Left renal cortex interstitium (tissue), 4 donors: Measurements from ENCODE around the gene SMYD3. TPM values are rescaled to one million over a fixed set of nuclear protein-coding genes. Genes with fewer than 3 reads are reported as not detected.

ENCODE experiments used
- DNase-seq, 4 donors: peaks; one replicate each; pipeline ENCODE4 v3.0.0-alpha.2; 2013; ENCODE audit warnings: low read depth in 4 of 4, low spot score in 2 of 4, missing footprints in 1 of 4
- polyA plus RNA-seq, 4 donors: library from polyadenylated mRNA; unstranded; fragments of 120-200 nt; gene quantifications; one replicate each; pipeline ENCODE4 v1.2.1, GENCODE V29; 2013; ENCODE audit not compliant: insufficient read length in 4 of 4

SMYD3 gene
- polyA plus RNA-seq, 4 donors = 23.8 to 31.7 (median 27.7) TPM

DNA sequence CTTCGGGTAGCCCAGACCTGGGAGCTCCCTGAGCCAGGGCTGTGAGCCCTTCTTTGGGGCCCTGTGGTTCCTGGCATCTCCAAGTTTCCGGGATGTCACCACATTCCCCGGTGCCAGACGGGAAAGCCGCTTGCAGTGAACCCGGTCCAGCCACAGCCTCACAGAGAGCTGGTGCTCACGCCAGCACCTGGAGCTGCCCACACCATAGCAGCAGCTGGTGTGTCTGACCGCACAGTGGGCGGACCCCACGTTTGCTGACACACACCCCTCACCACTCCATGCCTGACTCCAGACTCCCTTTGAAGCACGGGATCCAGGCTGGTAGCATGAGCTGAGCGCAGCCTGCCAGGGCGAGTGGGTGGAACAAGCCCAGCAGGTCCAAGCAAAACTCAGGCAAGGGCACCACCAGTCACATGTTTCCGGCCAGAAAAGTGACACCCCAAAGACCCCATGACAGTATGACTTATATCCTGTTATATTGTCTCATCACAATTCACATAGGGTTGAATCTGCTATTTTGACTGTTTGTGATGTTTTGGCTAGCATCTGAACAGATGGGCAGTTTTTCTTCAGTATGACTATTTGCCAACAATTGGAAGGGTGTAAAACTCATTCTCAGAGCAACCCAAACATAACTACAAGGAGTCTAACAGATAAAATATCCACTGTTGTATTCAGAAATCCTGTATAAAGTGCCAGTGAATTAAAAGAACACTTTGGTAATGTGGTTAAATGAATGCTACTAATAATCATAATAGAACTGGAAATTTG is 285.4 kb downstream of the SMYD3 start:
- DNase-seq = no peak

DNA sequence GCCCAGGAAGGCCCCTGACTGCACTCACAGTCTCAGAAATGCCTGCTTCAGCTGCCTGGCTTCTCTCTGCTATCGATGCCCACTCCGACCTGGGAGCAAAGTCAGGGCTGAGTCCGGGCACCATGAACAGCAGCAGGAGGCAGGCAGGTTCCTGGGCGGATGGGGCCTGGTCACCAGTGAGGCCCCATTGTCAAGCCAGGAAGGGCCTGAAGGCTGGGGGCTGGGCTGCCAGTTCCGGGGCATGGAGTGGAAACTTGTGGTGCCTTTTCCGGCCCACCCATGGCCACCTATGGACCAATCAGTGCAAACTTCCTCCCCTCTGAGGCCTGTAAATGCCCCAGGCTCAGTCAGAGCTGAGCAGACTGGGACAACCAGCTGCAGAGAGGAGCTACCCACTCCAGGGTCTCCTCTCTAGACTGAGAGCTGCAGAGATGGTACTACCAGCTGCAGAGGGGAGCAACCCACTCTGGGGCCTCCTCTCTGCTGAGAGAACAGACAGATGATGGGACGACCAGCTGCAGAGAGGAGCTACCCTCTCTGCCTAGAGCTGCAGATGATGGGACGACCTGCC is 286.5 kb downstream of the SMYD3 start:
- no peak for DNase-seq

DNA sequence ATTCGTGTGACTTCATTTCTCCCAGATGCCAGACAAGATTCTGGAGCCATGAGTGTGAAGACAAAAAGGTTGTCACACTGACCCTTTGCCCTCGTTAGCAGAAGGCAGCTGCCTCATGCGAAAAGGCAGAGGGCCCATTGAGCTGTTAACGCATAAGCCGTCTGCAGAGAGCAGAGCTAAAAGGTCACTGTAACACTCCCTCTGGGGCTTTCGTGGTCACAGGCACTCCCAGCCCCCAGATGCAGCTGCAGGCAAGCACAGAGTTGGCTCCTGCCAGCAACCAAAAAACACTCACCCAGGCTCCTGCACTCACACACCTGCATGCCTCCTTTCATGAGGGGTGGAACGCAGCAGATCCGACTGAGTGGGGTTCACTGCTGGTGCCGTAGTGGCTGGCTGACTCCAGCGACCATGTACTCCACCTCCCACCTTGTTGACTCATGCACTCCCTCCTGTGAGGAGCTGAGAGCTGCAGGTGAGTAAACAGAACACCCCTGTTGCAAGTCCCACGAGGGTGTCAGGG is 287.5 kb downstream of the SMYD3 start:
- no peak for DNase-seq

DNA sequence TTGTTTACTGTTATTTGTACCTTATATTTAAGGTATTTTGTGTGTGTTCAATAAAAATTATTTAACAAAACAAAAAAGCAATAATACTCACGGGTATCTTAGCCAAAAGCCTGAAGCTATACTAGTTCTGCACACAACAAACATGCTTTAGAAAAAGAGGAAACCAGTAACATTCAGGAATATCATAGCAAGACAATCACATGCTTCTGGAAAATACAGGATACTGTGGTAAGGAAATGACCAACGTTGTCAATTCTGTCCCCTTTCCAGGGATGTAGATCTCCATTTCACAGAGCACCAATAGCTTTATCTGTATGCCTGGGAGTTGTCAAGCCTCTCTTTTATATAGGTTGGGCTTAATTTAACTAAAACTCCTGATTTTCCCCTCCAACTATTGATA is 288.4 kb downstream of the SMYD3 start:
- DNase-seq = no peak

DNA sequence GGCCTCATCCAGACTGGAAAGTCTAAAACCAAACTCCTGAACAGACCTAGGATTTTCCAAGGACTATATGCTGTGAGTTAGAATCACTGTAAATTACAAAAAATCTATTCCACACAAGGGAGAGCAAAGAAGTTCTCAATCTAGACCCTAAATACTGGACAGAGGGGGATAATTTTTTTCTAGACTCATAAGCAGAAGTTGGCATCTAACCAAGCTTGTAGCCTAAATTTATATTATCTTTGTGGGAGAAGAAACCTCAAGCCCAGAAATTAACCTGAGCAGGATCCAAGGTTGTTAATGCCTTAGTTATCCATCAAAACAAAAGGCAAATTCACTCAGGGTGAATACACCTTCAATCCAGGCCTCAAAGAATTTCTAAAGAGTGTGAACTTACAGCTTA is 290.2 kb downstream of the SMYD3 start:
- DNase-seq = no peak

DNA sequence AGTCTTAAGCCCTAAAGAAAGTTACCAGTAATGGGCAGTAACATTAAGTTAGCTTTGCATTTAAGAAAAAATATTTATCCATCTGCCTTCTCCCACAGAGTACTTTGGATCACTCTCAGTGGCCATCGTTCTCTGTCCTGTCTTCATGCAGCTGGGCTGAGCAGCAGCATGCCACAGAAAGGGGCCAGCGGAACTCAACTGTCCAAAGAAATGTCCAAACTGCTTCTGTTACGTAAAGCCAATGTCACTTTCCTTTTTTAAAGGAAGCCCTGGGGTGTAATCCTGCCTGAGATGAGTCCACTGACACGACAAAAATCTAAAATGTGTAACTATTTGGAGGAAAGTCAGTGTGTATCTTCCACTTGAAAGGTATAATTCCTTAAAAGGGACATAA is 291.6 kb downstream of the SMYD3 start:
- DNase-seq = peak in 1 of 4 donors; percentile 1

DNA sequence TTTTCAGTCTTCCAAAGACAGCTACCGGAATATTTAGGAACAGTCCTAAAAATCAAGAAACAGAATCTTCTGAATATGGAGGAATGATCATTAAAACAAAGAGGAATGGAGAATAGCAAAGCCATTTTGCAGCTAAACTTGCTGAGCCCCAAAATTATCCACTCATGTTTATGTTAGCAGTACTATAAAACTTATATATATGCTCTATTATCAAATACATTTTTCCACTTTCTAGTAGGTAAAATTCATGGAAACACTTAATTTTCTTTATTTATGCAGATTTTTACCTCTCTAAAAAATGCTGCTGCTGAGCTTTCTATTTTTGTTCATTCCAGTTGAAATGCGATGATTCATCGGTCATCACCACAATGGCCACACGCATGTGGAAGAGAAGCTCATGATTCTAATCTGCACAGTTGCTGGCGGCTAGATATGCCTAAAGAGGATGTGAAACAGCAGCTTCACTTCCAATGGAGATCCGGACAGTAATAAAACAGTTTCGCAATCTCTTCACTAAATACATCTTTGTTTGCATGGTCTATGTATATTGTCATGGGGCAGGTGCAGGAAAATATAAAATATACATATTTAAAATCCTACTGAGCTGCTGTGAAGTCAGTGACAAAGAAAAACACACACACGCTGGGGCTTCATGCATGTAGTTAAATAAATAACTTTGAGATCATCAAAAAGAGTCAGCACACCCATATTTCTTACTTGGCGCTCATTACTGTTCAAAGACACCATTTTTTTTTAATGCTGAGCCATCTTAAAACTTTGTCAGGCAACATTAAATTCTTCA is 292.2 kb downstream of the SMYD3 start:
- no peak for DNase-seq

DNA sequence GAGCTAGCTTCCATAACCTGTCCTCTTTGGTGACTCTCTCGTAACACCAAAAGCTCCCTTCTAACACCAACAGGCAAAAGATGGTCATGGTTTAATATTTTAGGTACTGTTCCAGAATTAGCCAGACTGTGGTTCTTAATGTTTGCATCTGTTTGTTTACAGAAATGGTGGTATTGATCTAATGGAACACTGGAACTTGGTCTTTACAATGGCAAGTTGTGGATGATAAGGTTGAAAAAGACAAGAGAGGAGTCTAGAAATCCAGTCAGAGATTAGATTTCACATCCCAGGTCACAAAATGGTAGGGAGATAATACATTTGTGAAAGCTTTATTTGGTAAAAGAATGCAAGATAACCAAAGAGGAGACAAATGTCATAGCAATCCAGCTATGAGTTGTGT is 293.1 kb downstream of the SMYD3 start:
- no peak for DNase-seq

DNA sequence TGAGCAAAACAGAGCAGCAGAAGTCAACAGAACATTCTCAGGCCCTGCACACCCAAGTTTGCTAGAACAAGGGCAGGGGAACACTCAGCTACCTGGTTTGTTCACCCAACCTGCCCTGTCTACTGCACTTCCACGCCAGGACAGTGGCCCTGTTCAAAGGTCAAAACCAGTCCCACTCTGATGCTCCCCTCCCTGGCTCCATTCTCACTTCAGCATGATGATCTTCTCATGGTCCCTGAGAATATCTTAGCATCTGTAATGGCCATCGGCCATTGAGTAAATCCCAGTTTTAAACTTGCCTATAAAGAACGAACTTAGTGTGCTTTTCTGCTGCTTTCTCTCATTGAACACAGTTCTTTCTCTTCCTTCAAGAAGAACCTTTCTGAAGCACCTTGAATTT is 293.6 kb downstream of the SMYD3 start:
- no peak for DNase-seq

DNA sequence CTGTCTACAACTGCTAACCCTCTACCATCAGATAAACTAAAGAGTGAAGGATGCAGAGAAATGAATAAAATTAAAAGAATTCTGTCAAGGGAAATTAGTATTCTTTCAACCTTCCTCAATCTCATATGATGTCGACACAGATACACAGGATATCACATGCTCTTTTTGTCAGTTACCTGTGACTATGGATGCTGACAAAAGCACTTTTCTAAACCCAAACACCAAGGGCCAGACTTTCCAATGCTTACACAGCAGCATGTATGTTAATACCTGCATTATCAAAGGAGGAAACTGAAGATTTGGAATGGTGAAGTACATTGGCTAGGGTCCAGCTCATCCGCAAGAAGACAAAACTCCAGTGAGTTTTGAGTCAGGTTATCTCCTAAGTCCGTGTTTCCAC is 294.0 kb downstream of the SMYD3 start:
- DNase-seq = no peak

DNA sequence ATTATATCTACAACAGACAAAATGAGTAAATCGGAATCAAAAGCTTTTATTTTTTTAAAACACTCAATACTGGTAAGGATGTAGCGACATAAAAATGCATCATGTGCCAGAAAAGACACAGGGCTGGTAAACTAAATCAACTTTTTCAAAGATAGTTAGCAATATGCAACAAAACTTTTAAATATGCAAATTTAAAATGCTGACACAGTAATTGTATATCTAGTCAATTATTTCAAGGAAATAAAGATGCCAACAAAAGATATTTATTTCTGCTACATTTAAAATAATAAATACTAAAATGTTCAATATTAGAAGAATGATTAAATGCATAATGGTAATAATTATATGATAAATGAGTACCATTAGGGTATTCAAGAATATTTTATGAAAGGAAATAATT is 295.1 kb downstream of the SMYD3 start:
- no peak for DNase-seq

DNA sequence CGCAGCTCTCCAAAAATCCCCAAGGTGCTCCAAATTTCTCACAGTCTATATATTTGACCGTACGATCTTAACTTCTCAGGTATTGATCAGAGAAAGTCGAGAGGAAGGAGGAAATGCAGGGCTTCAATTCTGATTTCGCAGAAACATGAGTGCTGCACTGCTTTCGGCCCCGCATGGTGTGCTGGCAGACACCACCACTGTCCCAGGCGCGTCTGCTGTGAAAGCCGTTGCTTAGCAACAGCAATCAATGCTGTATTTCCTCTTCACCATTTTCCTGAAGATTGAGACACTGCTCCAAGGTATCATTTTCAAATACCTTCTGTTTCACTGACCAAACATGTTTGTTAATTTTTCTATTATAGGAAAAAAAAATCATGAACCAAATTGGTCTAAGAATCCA is 296.3 kb downstream of the SMYD3 start:
- no peak for DNase-seq

DNA sequence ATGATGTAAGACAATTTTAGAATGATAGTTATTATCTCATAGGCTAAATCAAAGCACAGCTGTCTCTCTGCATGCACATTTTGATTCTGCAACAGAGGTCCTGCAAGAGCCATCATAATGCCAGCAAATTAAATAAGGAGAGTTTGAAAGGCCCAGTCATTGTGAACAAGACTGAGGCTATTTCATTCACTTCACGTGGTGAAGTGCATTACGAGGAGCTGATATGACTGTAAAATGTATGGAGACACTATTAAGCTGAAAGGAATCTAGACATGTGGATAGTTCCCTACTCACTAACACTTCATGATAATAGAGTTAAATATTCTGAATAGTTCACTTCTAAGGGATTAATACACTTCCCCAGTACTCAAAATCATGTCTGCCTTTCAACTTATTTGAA is 299.0 kb downstream of the SMYD3 start:
- DNase-seq = no peak

DNA sequence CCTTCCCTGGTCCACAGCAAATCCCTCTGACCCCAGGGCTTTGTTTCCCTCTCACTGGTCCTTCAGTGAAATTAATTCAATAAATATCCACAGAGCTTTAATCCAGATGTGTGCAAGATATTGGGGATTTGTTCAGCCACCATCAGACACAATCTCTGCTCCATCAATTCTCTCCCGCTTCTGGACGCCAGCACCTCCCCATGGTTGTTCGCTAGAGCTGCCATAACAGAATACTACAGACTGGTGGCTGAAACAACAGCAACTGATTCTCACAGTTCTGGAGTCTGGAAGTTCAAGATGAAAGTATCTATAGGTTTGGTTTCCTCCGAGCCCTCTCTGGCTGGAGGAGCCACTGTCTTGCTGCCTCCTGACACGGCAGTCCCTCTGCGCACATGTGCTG is 303.9 kb downstream of the SMYD3 start:
- no peak for DNase-seq

DNA sequence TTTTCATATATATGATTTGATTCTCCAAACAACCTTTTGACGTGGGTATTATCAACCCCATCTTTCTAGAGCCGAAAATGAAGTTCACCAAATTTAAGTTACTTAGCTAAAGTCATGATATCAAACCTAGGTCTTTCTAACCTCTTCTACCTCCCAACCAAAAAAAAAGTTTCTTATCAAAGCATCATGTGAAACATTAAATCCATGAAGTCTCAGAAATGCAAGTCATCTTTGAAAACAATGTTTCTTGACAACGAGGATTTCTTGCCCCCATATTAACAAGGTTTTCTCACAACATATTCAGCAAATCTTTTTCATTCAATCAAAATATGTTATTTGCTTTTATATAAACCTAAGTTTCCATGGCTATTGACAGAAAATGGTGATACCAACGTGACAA is 306.3 kb downstream of the SMYD3 start:
- DNase-seq = no peak

DNA sequence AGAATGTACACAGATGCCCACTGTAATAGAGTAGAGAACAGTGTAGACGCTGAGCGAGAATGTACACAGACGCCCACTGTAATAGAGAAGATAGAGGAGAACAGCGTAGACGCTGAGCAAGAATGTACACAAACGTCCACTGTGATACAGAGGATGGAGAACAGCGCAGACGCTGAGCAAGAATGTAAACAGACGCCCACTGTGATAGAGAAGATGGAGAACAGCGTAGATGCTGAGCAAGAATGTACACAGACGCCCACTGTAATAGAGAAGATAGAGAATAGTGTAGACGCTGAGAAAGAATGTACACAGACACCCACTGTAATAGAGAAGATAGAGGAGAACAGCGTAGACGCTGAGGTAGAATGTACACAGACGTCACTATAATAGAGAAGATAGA is 306.9 kb downstream of the SMYD3 start:
- no peak for DNase-seq

DNA sequence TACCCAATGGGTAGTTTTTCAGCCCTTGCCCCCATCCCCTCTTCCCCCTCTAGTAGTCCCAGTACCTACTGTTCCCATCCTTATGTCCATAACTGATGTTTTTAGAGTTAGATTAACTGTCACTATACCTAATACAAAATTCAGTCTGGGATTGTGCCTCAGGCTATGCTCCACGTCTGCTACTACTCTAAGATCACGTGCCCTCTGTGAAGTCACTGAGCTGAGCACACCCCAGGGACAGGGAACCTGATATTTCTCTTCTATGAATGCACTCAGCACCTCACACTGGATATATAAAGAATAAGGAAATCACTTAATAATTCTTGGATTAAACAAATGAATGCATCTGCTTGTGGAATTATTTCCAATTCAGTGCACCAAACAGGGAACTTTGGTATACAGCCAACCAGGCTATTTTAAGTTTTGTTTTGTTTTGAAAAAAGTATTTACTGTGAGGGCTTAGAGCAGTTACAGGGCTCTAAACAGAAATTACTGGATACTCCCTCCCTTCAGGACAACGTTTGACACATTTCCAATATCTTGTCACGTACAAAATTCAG is 307.9 kb downstream of the SMYD3 start:
- no peak for DNase-seq

DNA sequence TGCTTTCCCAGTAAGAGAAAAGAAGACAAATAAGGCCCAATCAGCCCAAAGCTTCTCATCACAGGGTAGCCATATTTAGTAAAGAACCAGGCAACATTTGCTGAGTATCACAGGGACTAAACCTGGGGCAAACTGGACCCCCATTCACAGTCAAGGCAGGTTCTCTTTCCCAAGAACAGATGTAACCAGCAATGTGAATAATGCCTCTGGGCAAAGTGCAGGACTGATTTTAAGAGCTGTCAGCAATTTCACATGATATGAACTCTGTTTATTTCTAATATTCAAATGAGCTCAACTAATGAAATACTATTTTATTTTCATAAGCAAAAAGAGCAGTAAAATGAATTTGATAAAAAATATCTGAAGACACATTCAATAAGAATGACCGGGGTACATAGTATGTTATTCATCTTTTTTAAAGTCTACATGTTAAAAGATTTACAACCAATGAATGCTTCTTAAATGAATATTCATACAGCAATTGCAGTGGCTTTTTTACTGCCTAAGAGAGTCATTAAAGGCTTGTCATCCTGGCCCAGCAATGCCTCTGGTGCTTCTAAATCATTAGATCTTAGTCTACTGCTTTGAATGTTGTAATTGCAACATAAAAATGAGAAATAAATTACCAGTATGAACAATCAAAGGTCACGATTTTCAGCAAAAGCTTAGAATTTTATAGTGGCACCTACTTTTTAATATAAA is 308.8 kb downstream of the SMYD3 start:
- DNase-seq = no peak

DNA sequence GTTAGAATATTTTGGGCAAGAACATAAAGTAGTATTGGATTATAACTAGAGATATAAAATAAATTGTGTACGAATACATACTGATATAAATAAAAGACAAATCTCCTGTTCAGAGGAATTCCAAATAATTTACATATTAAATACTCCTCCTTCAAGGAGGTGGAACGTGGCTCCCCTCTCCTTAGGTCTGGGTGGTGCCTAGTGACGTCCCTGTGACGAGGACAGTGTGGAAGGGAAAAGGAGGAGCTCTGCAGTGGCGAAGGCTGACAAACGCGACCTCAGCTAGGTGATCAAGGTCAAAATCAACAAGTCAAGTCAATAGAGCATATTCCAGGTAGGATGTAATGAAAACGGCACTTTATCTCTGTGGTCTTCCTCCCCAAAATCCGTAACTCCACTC is 310.0 kb downstream of the SMYD3 start:
- DNase-seq = no peak

DNA sequence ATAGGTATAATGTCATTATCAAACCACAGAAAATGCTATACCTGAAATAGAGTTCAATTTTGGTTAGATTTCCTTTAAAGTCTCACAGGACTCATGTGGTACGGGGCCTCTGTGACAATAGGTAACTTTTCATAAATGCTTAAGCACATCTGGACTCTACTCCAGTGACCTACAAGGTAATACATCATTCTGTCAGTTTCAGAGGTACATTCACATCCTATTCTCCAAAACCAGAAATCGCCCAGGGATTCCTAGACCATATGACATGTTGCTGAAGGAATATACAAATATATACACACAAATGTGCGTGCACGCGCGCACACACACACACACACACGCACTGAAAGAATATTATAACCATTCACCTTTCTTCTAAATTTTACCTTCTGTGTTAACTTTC is 311.8 kb downstream of the SMYD3 start:
- DNase-seq = no peak

DNA sequence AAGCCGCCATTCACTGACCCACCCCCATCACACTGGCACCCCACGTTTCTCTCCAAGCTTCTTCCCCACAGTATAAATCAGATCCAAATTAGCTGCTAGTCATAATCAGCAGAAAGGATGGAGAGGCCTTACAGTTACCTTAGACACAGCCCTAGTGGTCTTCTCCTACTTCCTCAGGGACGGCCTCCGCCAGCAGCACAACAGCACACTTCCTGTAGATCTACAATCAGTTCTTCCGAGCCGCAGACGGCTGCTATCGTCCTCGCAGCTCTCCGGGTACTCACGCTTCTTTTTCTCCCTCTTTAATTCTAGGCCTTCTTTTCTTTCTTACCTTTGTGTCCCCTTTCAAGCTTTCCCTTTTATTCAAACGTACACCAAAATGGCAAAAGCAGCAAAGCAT is 313.5 kb downstream of the SMYD3 start:
- no peak for DNase-seq
